Stimulated activated CD8-positive, alpha-beta memory T cell treated with anti-CD3 and anti-CD28 coated beads, Interleukin-2, amount 100 ng/mL, for 1 hour (primary cell): ENCODE data around the gene PUS10.
"Not testable (repeated sequence)": the region's sequence is repeated elsewhere in the genome, so short reads cannot be mapped to it uniquely, and the experiment has no call there.

Experiments
- DNase-seq, 2 donors: peaks; one replicate each; pipeline ENCODE4 v3.0.0-alpha.2; 2020; ENCODE audit warnings: low read depth in 2 of 2

The PUS10 gene

GRCh38 chr2:61017556-61018317, at the start of gene PUS10, which contains the start of gene PEX13:
PUS10 (minus strand) TSS chr2:61018255; CDS start chr2:61011890, 6,365 bp downstream.
PEX13 (plus strand) TSS chr2:61017720; CDS start chr2:61017760, 40 bp downstream.
- DNase-seq: peak; percentile 5 to 38

- peak; percentile 60 to 71 for DNase-seq
These were observed 48.0 kb upstream of the PUS10 start, which contains the start of gene SANBR for GRCh38 chr2:61065714-61066709. SANBR (plus strand) TSS chr2:61065871; CDS start chr2:61070351, 4,480 bp downstream.

GRCh38 chr2:61059382-61059781, 41.3 kb upstream of the PUS10 start:
- no peak for DNase-seq

- DNase-seq: no peak
These were observed 39.5 kb upstream of the PUS10 start for GRCh38 chr2:61057562-61057961.

- no peak for DNase-seq
These were observed 37.5 kb upstream of the PUS10 start for GRCh38 chr2:61055557-61055956.

GRCh38 chr2:61045999-61046398, 27.9 kb upstream of the PUS10 start:
- no peak for DNase-seq

GRCh38 chr2:61045226-61045625, 27.2 kb upstream of the PUS10 start:
- DNase-seq: no peak

- DNase-seq: no peak
These were observed 26.6 kb upstream of the PUS10 start for GRCh38 chr2:61044636-61045035.

GRCh38 chr2:61042807-61043206, 24.8 kb upstream of the PUS10 start:
- DNase-seq: no peak

GRCh38 chr2:61036643-61037042, 18.6 kb upstream of the PUS10 start:
- not testable (repeated sequence) for DNase-seq

- DNase-seq: not testable (repeated sequence)
These were observed 16.5 kb upstream of the PUS10 start for GRCh38 chr2:61034592-61034991.

GRCh38 chr2:61029533-61029932, 11.5 kb upstream of the PUS10 start:
- DNase-seq: no peak

- no peak for DNase-seq
These were observed 5.6 kb upstream of the PUS10 start for GRCh38 chr2:61023670-61024069.

- DNase-seq: no peak
These were observed 3.2 kb upstream of the PUS10 start for GRCh38 chr2:61021228-61021660.

- DNase-seq: no peak
These were observed 743 bp upstream of the PUS10 start for GRCh38 chr2:61018798-61019197.

- DNase-seq: no peak
These were observed 282 bp upstream of the PUS10 start for GRCh38 chr2:61018318-61018755.

GRCh38 chr2:61017003-61017555, 976 bp downstream of the PUS10 start:
- DNase-seq: peak; percentile 10 to 39

GRCh38 chr2:61016392-61017002, 1.6 kb downstream of the PUS10 start:
- DNase-seq: no peak

- DNase-seq: no peak
These were observed 2.1 kb downstream of the PUS10 start for GRCh38 chr2:61015976-61016375.

- DNase-seq: no peak
These were observed 3.3 kb downstream of the PUS10 start for GRCh38 chr2:61014763-61015162.

GRCh38 chr2:61013382-61013781, 4.7 kb downstream of the PUS10 start:
- no peak for DNase-seq
